GM12878 (cell line): Measurements from ENCODE around the gene TGFBR1. TPM values are rescaled to one million over a fixed set of nuclear protein-coding genes. Genes with fewer than 3 reads are reported as not detected.

Experiments used
- ATAC-seq: fragments of 200-7000 bp; cut with Tn5 transposase; 3 replicates; pipeline ENCODE4 v1.9.1; 2020; ENCODE audit warnings: mild to moderate bottlenecking, moderate library complexity
- BruUV-seq: library from RNA; stranded (reverse); fragments of 400-500 nt; replicated peaks from 2 replicates; lab custom pipeline; 2021; lab: Mats Ljungman, UMichigan
- CTCF ChIA-PET: fragments of 300-600 bp; sonication (Branson Sonifier 250); formaldehyde crosslinking; extraction: SDS; loops from one replicate; lab custom pipeline; 2021; ENCODE audit warnings: inconsistent platforms; lab: Yijun Ruan, JAX
- POLR2A ChIA-PET: fragments of 350-600 bp; formaldehyde crosslinking; extraction: SDS; loops from one replicate; lab custom pipeline; 2021; ENCODE audit warnings: inconsistent platforms; lab: Charles Lee
- RAD21 ChIA-PET: fragments of 300-600 bp; sonication (Branson Sonifier 250); formaldehyde crosslinking; loops from one replicate; lab custom pipeline; 2023; ENCODE audit warnings: antibody characterized with exemption; ENCODE audit not compliant: unreplicated experiment; lab: Charles Lee
- SMC1A ChIA-PET: fragments of 300-600 bp; sonication (Branson Sonifier 250); formaldehyde crosslinking; loops from one replicate; lab custom pipeline; 2023; ENCODE audit not compliant: unreplicated experiment, uncharacterized antibody; lab: Charles Lee
- DNase-seq: peaks from one replicate; pipeline ENCODE4 v3.0.0-alpha.2; 2011; ENCODE audit warnings: low read depth, low spot score
- FAIRE-seq: peaks from 3 replicates; lab custom pipeline; 2011; peaks lifted over from hg19 to GRCh38; lab: Jason Lieb, UNC
- H2AFZ ChIP-seq: 2 replicates; pipeline ENCODE4 v1.6.0; 2011; ENCODE audit warnings: low read depth, low read length, control low read depth; ENCODE audit not compliant: control insufficient read depth
- H3K27ac ChIP-seq: 2 replicates; pipeline ENCODE4 v1.5.1; 2011; ENCODE audit warnings: control low read depth; ENCODE audit not compliant: control insufficient read depth, insufficient read depth
- H3K27me3 ChIP-seq, 2 experiments: replicated peaks in 1 of 2; 2 replicates each; pipeline versions ENCODE4 v1.6.0 to v1.6.1; 2011; ENCODE audit warnings: low read length in 1 of 2; ENCODE audit not compliant: control insufficient read depth in 2 of 2, insufficient read depth in 2 of 2
- H3K36me3 ChIP-seq, 2 experiments: 2 replicates each; pipeline ENCODE4 v1.5.1; 2011; ENCODE audit warnings: low read length in 1 of 2; ENCODE audit not compliant: control insufficient read depth in 2 of 2, insufficient read depth in 2 of 2
- H3K4me1 ChIP-seq: 2 replicates; pipeline ENCODE4 v1.6.1; 2011; ENCODE audit warnings: mild to moderate bottlenecking, low read length, moderate library complexity, mixed read lengths; ENCODE audit not compliant: control insufficient read depth, insufficient read depth
- H3K4me2 ChIP-seq: 2 replicates; pipeline ENCODE4 v1.6.0; 2011; ENCODE audit warnings: control low read depth; ENCODE audit not compliant: control insufficient read depth, insufficient read depth
- H3K4me3 ChIP-seq: fragments of 200-600 bp; sonication (generic); 2 replicates; pipeline ENCODE4 v1.5.1; 2016
- H3K79me2 ChIP-seq: 2 replicates; pipeline ENCODE4 v1.6.0; 2011; ENCODE audit warnings: low read length; ENCODE audit not compliant: control insufficient read depth, insufficient read depth
- H3K9ac ChIP-seq: 2 replicates; pipeline ENCODE4 v1.8.0; 2011; ENCODE audit warnings: low read length, control low read depth, mixed read lengths; ENCODE audit not compliant: control insufficient read depth, insufficient read depth
- H3K9me3 ChIP-seq: replicated peaks from 3 replicates; pipeline ENCODE4 v1.5.1; 2011; ENCODE audit warnings: mild to moderate bottlenecking, low read length; ENCODE audit not compliant: control insufficient read depth, insufficient read depth
- H4K20me1 ChIP-seq: 2 replicates; pipeline ENCODE4 v1.6.0; 2011; ENCODE audit not compliant: control insufficient read depth, insufficient read depth
- ATF7 ChIP-seq: fragments of 450-650 bp; IDR thresholded peaks from 2 replicates; pipeline ENCODE4 v1.6.1; 2016; ENCODE audit warnings: low read depth, mild to moderate bottlenecking
- BRCA1 ChIP-seq: IDR thresholded peaks from 2 replicates; pipeline ENCODE4 v1.6.1; 2011; ENCODE audit warnings: low read depth, low read length, improper control_type of control experiment
- FOXK2 ChIP-seq: fragments of 450-650 bp; IDR thresholded peaks from 2 replicates; pipeline ENCODE4 v1.6.1; 2017; ENCODE audit warnings: mild to moderate bottlenecking, moderate library complexity
- FOXM1 ChIP-seq: IDR thresholded peaks from 2 replicates; pipeline ENCODE4 v1.6.1; 2012; ENCODE audit warnings: low read depth, mild to moderate bottlenecking, inconsistent platforms, low read length, moderate library complexity
- NFYA ChIP-seq: IDR thresholded peaks from 2 replicates; pipeline ENCODE4 v1.6.1; 2011; ENCODE audit warnings: low read depth, mild to moderate bottlenecking, low read length, improper control_type of control experiment, borderline replicate concordance
- NR2C1 ChIP-seq: fragments of 450-650 bp; IDR thresholded peaks from 2 replicates; pipeline ENCODE4 v1.6.1; 2017; ENCODE audit warnings: antibody characterized with exemption, mild to moderate bottlenecking, moderate library complexity
- RCOR1 ChIP-seq: conservative IDR thresholded peaks from 2 replicates; pipeline ENCODE4 v1.6.1; 2012; ENCODE audit warnings: low read depth, low read length, improper control_type of control experiment
- ZNF207 ChIP-seq: fragments of 450-650 bp; IDR thresholded peaks from 2 replicates; pipeline ENCODE4 v1.6.1; 2014; ENCODE audit warnings: antibody characterized with exemption, mild to moderate bottlenecking, borderline replicate concordance
- ZSCAN29 ChIP-seq: fragments of 450-650 bp; IDR thresholded peaks from 2 replicates; pipeline ENCODE4 v1.6.1; 2017; ENCODE audit warnings: mild to moderate bottlenecking, moderate library complexity
- ZZZ3 ChIP-seq: IDR thresholded peaks from 2 replicates; pipeline ENCODE4 v1.6.1; 2011; ENCODE audit warnings: low read depth; ENCODE audit not compliant: control insufficient read depth, insufficient read length
- WGBS: methylation state at CpG from one replicate; pipeline ENCODE4 v1.1.6; 2016; ENCODE audit warnings: low lambda C conversion rate; ENCODE audit not compliant: insufficient replicate concordance, insufficient coverage; ENCODE audit errors: missing lambda C conversion rate; 5-methylcytosine and 5-hydroxymethylcytosine counted together
- in situ Hi-C: fragments of 300-500 bp; cut with MboI; formaldehyde crosslinking; loops from 9 replicates; pipeline ENCODE4 v1.14.3; 2018; ENCODE audit warnings: mixed read lengths
- intact Hi-C: fragments of 100-400 bp; cut with micrococcal nuclease; formaldehyde crosslinking; loops from one replicate; pipeline ENCODE4 v1.14.2; 2022; ENCODE audit not compliant: unreplicated experiment
- polyA plus RNA-seq, 11 experiments: library from polyadenylated mRNA; depleted of rRNA in 4 of 11; unstranded in 6 of 11; stranded (reverse) in 5 of 11; fragments of >200 nt; fragmentation: Nextera tagmentation in 4 of 11; fragmentation: Illumina TruSeq in 1 of 11; extraction: Ambion mirVana in 4 of 11; extraction: Trizol in 1 of 11; gene quantifications; 1 replicate in 1 of 11; 2 replicates in 10 of 11; pipeline versions ENCODE4 v1.2.1 to v1.2.3, GENCODE V29; 2011 to 2016; ENCODE audit warnings: inconsistent platforms in 2 of 11, missing spikeins in 2 of 11, low read depth in 1 of 11
- total RNA-seq, 4 experiments: library from RNA; depleted of rRNA in 3 of 4; stranded (reverse); fragments of >200 nt in 3 of 4; fragmentation: Illumina TruSeq in 1 of 4; extraction: Trizol in 1 of 4; gene quantifications; 2 replicates each; pipeline versions ENCODE4 v1.2.1 to v1.2.3, GENCODE V29; 2013 to 2021
- TF ChIP-seq, protein P1 (sequence below): fragments of 450-650 bp; IDR thresholded peaks from 2 replicates; pipeline ENCODE4 v1.6.1; 2016; ENCODE audit warnings: mild to moderate bottlenecking
- TF ChIP-seq, protein P2 (sequence below): fragments of 450-650 bp; IDR thresholded peaks from 2 replicates; pipeline ENCODE4 v1.6.1; 2016; ENCODE audit warnings: mild to moderate bottlenecking
- TF ChIP-seq, protein P3 (sequence below): IDR thresholded peaks from 2 replicates; pipeline ENCODE4 v1.6.1; 2011; ENCODE audit warnings: borderline replicate concordance, low read depth, mild to moderate bottlenecking, moderate library complexity, mixed read lengths, low read length; ENCODE audit not compliant: insufficient read depth; ENCODE audit errors: extremely low read length
- TF ChIP-seq, protein P4 (sequence below): fragments of 150-350 bp; IDR thresholded peaks from 2 replicates; pipeline ENCODE4 v1.6.1; 2016; ENCODE audit warnings: low read depth, low read length
- TF ChIP-seq, protein P5 (sequence below): fragments of 450-650 bp; IDR thresholded peaks from 2 replicates; pipeline ENCODE4 v1.6.1; 2017; ENCODE audit warnings: borderline replicate concordance

TGFBR1 gene
- total and polyA plus RNA-seq, 10 of the 15 experiments (the other 5 are each of a cell fraction or from before 2014, with no cell fraction given) = 2.9 to 27.2 (median 16.6) TPM

DNA sequence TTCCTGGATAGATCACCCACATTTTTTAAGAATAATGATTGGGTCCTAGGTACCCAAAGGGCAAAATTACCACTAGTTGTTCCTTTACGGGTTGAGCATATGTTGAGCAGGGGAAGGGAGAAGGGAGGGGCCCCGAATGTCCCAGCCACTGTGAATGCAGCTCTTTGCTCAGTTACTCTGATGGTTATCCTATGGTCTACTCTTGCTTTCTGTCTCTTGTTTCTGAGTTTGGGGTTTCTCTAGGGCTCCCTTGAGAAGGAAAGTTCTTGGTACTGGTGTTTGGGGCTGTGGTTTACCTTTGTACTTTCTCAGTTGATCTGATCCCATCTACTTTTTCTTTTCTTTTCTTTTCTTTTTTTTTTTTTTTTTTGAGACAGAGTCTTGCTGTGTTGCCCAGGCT lies 61.2 kb downstream of the TGFBR1 start:
- 96% methylated on average over 2 of the region's 2 CpGs for WGBS
- no peak overlapping the region for H2AFZ ChIP-seq

More for the DNA sequence above, 61.2 kb downstream of the TGFBR1 start:
- FAIRE-seq = no peak
- ChIA-PET POLR2A (no interaction called here), CTCF (interaction anchor here (0.9 to 7.1 kb wide), 3 partner anchors 19 to 644 kb away, joined by 3 to 131 read pairs (median 13); no protein-coding TSS in a partner anchor), RAD21 (interaction anchor here (7.1 kb wide), 1 partner anchor 15 kb away, joined by 147 read pairs; no protein-coding TSS in a partner anchor), SMC1A (interaction anchor here (1.5 to 9.2 kb wide), 3 partner anchors 8 to 20 kb away, joined by 4 to 150 read pairs (median 60); no protein-coding TSS in a partner anchor)
- no TSS peak for BruUV-seq
- no peaks in the 10 kb centered on the region for H4K20me1 ChIP-seq
- H3K4me3 ChIP-seq = no peak overlapping the region
- no peaks in the 10 kb centered on the region for H3K27me3 ChIP-seq
- H3K4me2 ChIP-seq = no peak overlapping the region
- peak; percentile 49 for ATAC-seq
- H3K36me3 ChIP-seq = no peaks in the 10 kb centered on the region
- intact Hi-C loops (loop anchor here (5.0 kb wide), 1 partner anchor 1051 kb away; no protein-coding TSS in a partner anchor), in situ Hi-C loops (loop anchor here (10.0 kb wide), 3 partner anchors 1049 to 1269 kb away; no protein-coding TSS in a partner anchor)
- H3K9me3 ChIP-seq = no peaks in the 10 kb centered on the region
- no peak overlapping the region; the same call in 1 of the 2 replicates for H3K27ac ChIP-seq
- no peaks in the 10 kb centered on the region for H3K79me2 ChIP-seq
- H3K9ac ChIP-seq = no peak overlapping the region
- no peak for DNase-seq
- TF ChIP-seq NFYA (no peak), ATF7 (no peak), NR2C1 (no peak), RCOR1 (no peak), FOXM1 (no peak), ZSCAN29 (no peak), BRCA1 (no peak), ZZZ3 (no peak), FOXK2 (no peak), ZNF207 (no peak)
- TF ChIP-seq, protein P1, sequence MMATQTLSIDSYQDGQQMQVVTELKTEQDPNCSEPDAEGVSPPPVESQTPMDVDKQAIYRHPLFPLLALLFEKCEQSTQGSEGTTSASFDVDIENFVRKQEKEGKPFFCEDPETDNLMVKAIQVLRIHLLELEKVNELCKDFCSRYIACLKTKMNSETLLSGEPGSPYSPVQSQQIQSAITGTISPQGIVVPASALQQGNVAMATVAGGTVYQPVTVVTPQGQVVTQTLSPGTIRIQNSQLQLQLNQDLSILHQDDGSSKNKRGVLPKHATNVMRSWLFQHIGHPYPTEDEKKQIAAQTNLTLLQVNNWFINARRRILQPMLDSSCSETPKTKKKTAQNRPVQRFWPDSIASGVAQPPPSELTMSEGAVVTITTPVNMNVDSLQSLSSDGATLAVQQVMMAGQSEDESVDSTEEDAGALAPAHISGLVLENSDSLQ = no peak
- TF ChIP-seq, protein P2, sequence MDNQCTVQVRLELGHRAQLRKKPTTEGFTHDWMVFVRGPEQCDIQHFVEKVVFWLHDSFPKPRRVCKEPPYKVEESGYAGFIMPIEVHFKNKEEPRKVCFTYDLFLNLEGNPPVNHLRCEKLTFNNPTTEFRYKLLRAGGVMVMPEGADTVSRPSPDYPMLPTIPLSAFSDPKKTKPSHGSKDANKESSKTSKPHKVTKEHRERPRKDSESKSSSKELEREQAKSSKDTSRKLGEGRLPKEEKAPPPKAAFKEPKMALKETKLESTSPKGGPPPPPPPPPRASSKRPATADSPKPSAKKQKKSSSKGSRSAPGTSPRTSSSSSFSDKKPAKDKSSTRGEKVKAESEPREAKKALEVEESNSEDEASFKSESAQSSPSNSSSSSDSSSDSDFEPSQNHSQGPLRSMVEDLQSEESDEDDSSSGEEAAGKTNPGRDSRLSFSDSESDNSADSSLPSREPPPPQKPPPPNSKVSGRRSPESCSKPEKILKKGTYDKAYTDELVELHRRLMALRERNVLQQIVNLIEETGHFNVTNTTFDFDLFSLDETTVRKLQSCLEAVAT = no peak
- TF ChIP-seq, protein P3, sequence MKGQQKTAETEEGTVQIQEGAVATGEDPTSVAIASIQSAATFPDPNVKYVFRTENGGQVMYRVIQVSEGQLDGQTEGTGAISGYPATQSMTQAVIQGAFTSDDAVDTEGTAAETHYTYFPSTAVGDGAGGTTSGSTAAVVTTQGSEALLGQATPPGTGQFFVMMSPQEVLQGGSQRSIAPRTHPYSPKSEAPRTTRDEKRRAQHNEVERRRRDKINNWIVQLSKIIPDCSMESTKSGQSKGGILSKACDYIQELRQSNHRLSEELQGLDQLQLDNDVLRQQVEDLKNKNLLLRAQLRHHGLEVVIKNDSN = no peak
- TF ChIP-seq, protein P4, sequence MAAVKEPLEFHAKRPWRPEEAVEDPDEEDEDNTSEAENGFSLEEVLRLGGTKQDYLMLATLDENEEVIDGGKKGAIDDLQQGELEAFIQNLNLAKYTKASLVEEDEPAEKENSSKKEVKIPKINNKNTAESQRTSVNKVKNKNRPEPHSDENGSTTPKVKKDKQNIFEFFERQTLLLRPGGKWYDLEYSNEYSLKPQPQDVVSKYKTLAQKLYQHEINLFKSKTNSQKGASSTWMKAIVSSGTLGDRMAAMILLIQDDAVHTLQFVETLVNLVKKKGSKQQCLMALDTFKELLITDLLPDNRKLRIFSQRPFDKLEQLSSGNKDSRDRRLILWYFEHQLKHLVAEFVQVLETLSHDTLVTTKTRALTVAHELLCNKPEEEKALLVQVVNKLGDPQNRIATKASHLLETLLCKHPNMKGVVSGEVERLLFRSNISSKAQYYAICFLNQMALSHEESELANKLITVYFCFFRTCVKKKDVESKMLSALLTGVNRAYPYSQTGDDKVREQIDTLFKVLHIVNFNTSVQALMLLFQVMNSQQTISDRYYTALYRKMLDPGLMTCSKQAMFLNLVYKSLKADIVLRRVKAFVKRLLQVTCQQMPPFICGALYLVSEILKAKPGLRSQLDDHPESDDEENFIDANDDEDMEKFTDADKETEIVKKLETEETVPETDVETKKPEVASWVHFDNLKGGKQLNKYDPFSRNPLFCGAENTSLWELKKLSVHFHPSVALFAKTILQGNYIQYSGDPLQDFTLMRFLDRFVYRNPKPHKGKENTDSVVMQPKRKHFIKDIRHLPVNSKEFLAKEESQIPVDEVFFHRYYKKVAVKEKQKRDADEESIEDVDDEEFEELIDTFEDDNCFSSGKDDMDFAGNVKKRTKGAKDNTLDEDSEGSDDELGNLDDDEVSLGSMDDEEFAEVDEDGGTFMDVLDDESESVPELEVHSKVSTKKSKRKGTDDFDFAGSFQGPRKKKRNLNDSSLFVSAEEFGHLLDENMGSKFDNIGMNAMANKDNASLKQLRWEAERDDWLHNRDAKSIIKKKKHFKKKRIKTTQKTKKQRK = no peak
- TF ChIP-seq, protein P5, sequence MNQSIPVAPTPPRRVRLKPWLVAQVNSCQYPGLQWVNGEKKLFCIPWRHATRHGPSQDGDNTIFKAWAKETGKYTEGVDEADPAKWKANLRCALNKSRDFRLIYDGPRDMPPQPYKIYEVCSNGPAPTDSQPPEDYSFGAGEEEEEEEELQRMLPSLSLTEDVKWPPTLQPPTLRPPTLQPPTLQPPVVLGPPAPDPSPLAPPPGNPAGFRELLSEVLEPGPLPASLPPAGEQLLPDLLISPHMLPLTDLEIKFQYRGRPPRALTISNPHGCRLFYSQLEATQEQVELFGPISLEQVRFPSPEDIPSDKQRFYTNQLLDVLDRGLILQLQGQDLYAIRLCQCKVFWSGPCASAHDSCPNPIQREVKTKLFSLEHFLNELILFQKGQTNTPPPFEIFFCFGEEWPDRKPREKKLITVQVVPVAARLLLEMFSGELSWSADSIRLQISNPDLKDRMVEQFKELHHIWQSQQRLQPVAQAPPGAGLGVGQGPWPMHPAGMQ = no peak
- TF ChIP-seq, all 136 proteins: peak for 0
- H3K4me1 ChIP-seq = peaks cover 16% of the 10 kb centered on the region
